Neural progenitor cell (in vitro differentiated cells): ENCODE measurements around the gene DNASE1L3. TPM values are rescaled to one million over a fixed set of nuclear protein-coding genes. Genes with fewer than 3 reads are reported as not detected.

Source experiments
- DNase-seq: peaks from one replicate; pipeline ENCODE4 v3.0.0-alpha.2; 2016; ENCODE audit warnings: low spot score
- H2AFZ ChIP-seq: fragments of 200-600 bp; sonication (generic); replicated peaks from 2 replicates; pipeline ENCODE4 v1.6.1; 2016; ENCODE audit warnings: antibody characterized with exemption
- H3F3A ChIP-seq: fragments of 200-600 bp; sonication (generic); 2 replicates; pipeline ENCODE4 v1.6.1; 2016; ENCODE audit warnings: antibody characterized with exemption, low read depth
- H3K27ac ChIP-seq: fragments of 200-600 bp; sonication (generic); 2 replicates; pipeline ENCODE4 v1.5.1; 2016; ENCODE audit warnings: mild to moderate bottlenecking
- H3K27me3 ChIP-seq: fragments of 200-600 bp; sonication (generic); 2 replicates; pipeline ENCODE4 v1.6.1; 2016; ENCODE audit warnings: mild to moderate bottlenecking, moderate library complexity
- H3K36me3 ChIP-seq: fragments of 200-600 bp; sonication (generic); 2 replicates; pipeline ENCODE4 v1.5.1; 2016
- H3K4me1 ChIP-seq: fragments of 200-600 bp; sonication (generic); 2 replicates; pipeline ENCODE4 v1.6.1; 2016; ENCODE audit warnings: mixed run types
- H3K4me2 ChIP-seq: fragments of 200-600 bp; sonication (generic); 2 replicates; pipeline ENCODE4 v1.6.1; 2016
- H3K4me3 ChIP-seq: fragments of 200-600 bp; sonication (generic); 2 replicates; pipeline ENCODE4 v1.5.1; 2016
- H3K79me2 ChIP-seq: fragments of 200-600 bp; sonication (generic); 2 replicates; pipeline ENCODE4 v1.6.1; 2016; ENCODE audit warnings: low read depth
- H3K9ac ChIP-seq: fragments of 200-600 bp; sonication (generic); 2 replicates; pipeline ENCODE4 v1.6.1; 2016
- H3K9me3 ChIP-seq: fragments of 200-600 bp; sonication (generic); 2 replicates; pipeline ENCODE4 v1.5.1; 2016; ENCODE audit warnings: low read depth
- H4K20me1 ChIP-seq: fragments of 200-600 bp; sonication (generic); 2 replicates; pipeline ENCODE4 v1.6.1; 2016; ENCODE audit warnings: low read depth
- H3K27ac Mint-ChIP-seq: 3 replicates; pipeline ENCODE4 v1.8.0; 2021; ENCODE audit warnings: mixed read lengths
- H3K27me3 Mint-ChIP-seq: 2 replicates; pipeline ENCODE4 v1.8.0; 2022; ENCODE audit warnings: low read depth, mild to moderate bottlenecking, inconsistent platforms, moderate library complexity, mixed read lengths; ENCODE audit not compliant: insufficient read depth
- H3K36me3 Mint-ChIP-seq: 3 replicates; pipeline ENCODE4 v1.8.0; 2021; ENCODE audit warnings: mixed read lengths
- H3K4me1 Mint-ChIP-seq: 3 replicates; pipeline ENCODE4 v1.8.0; 2021; ENCODE audit warnings: mixed read lengths
- H3K4me3 Mint-ChIP-seq: 3 replicates; pipeline ENCODE4 v1.8.0; 2021; ENCODE audit warnings: mild to moderate bottlenecking, moderate library complexity, mixed read lengths
- H3K9me3 Mint-ChIP-seq: 3 replicates; pipeline ENCODE4 v1.8.0; 2020; ENCODE audit warnings: mixed read lengths
- CTCF ChIP-seq: fragments of 200-600 bp; sonication (generic); IDR thresholded peaks from 2 replicates; pipeline ENCODE4 v1.5.1; 2017; ENCODE audit warnings: antibody characterized with exemption, mild to moderate bottlenecking
- EZH2 ChIP-seq: fragments of 200-600 bp; sonication (generic); IDR thresholded peaks from 2 replicates; pipeline ENCODE4 v1.6.1; 2017; ENCODE audit warnings: antibody characterized with exemption, mild to moderate bottlenecking, moderate library complexity
- EZH2phosphoT487 ChIP-seq: fragments of 200-600 bp; sonication (generic); IDR thresholded peaks from 2 replicates; pipeline ENCODE4 v1.6.1; 2017; ENCODE audit warnings: antibody characterized with exemption
- total RNA-seq: library from RNA; depleted of rRNA; stranded (reverse); fragments of >200 nt; gene quantifications from 2 replicates; pipeline ENCODE4 v1.2.3, GENCODE V29; 2015; ENCODE audit warnings: low replicate concordance

DNASE1L3 gene
- total RNA-seq, 1 donor from 2014 or later: not detected

GRCh38 chr3:58151637-58152036, 59.1 kb downstream of the DNASE1L3 start:
- Mint-ChIP-seq H3K4me3 (no peak overlapping the region), H3K27me3 (peaks cover 5% of the 10 kb centered on the region)

GRCh38 chr3:58150810-58151199, 60.0 kb downstream of the DNASE1L3 start:
- no peaks in the 10 kb centered on the region for H3K36me3 ChIP-seq
- Mint-ChIP-seq H3K27me3 (peaks cover 5% of the 10 kb centered on the region), H3K36me3 (peaks cover 34% of the 10 kb centered on the region), H3K4me3 (no peak overlapping the region), H3K27ac (no peak overlapping the region), H3K9me3 (no peaks in the 10 kb centered on the region), H3K4me1 (no peaks in the 10 kb centered on the region)
- H4K20me1 ChIP-seq: no peaks in the 10 kb centered on the region
- no peak overlapping the region for H2AFZ ChIP-seq
- TF ChIP-seq EZH2 (no peak), CTCF (no peak), EZH2phosphoT487 (no peak)
- no peaks in the 10 kb centered on the region for H3K9me3 ChIP-seq
- H3K4me1 ChIP-seq: no peaks in the 10 kb centered on the region
- H3K27me3 ChIP-seq: no peaks in the 10 kb centered on the region
- H3F3A ChIP-seq: no peaks in the 10 kb centered on the region
- no peak for DNase-seq
- H3K9ac ChIP-seq: no peak overlapping the region
- H3K4me2 ChIP-seq: no peak overlapping the region
- H3K4me3 ChIP-seq: no peak overlapping the region
- no peaks in the 10 kb centered on the region for H3K79me2 ChIP-seq
- no peak overlapping the region for H3K27ac ChIP-seq

More at GRCh38 chr3:58151637-58152036, 59.1 kb downstream of the DNASE1L3 start:
- no peak overlapping the region for H3K4me2 ChIP-seq
- H3K9me3 ChIP-seq: no peaks in the 10 kb centered on the region
- H3K27me3 ChIP-seq: no peaks in the 10 kb centered on the region
- no peaks in the 10 kb centered on the region for H3K79me2 ChIP-seq
- H4K20me1 ChIP-seq: no peaks in the 10 kb centered on the region
- H3K36me3 ChIP-seq: no peaks in the 10 kb centered on the region
- no peak overlapping the region for H3K4me3 ChIP-seq
- no peak for DNase-seq
- Mint-ChIP-seq H3K4me1 (peaks cover 1% of the 10 kb centered on the region), H3K9me3 (no peaks in the 10 kb centered on the region), H3K27ac (no peak overlapping the region), H3K36me3 (peaks cover 32% of the 10 kb centered on the region)
- H3K4me1 ChIP-seq: no peaks in the 10 kb centered on the region
- TF ChIP-seq EZH2phosphoT487 (no peak), EZH2 (no peak), CTCF (no peak)
- no peak overlapping the region for H3K9ac ChIP-seq
- no peak overlapping the region for H3K27ac ChIP-seq
- H2AFZ ChIP-seq: no peak overlapping the region
- no peaks in the 10 kb centered on the region for H3F3A ChIP-seq

- no peaks in the 10 kb centered on the region for H4K20me1 ChIP-seq
- H3K4me3 ChIP-seq: no peak overlapping the region
- no peaks in the 10 kb centered on the region for H3K27me3 ChIP-seq
- no peaks in the 10 kb centered on the region for H3K79me2 ChIP-seq
- H3K9ac ChIP-seq: no peak overlapping the region
- H3K36me3 ChIP-seq: no peaks in the 10 kb centered on the region
- no peak overlapping the region for H3K27ac ChIP-seq
- no peak overlapping the region for H3K27ac Mint-ChIP-seq
- no peaks in the 10 kb centered on the region for H3K9me3 Mint-ChIP-seq
- H3K9me3 ChIP-seq: no peaks in the 10 kb centered on the region
- DNase-seq: no peak
- H3K36me3 Mint-ChIP-seq: peaks cover 34% of the 10 kb centered on the region
- TF ChIP-seq EZH2phosphoT487 (no peak), CTCF (no peak), EZH2 (no peak)
- H3K4me1 ChIP-seq: no peaks in the 10 kb centered on the region
- H3K4me1 Mint-ChIP-seq: no peaks in the 10 kb centered on the region
- peaks cover 5% of the 10 kb centered on the region for H3K27me3 Mint-ChIP-seq
- H2AFZ ChIP-seq: no peak overlapping the region
- no peak overlapping the region for H3K4me3 Mint-ChIP-seq
- H3F3A ChIP-seq: no peaks in the 10 kb centered on the region
- H3K4me2 ChIP-seq: no peak overlapping the region
Observed at GRCh38 chr3:58150130-58150809, 60.5 kb downstream of the DNASE1L3 start.
